Lung (tissue), 12 donors: Measurements from ENCODE around the gene STRN3. TPM values are rescaled to one million over a fixed set of nuclear protein-coding genes. Genes with fewer than 3 reads are reported as not detected.

Source experiments
- ATAC-seq: fragments of 200-7000 bp; cut with Tn5 transposase; one replicate; pipeline ENCODE4 v1.9.1; 2020; ENCODE audit warnings: moderate number of reproducible peaks; ENCODE audit not compliant: insufficient read depth, low FRiP score
- DNase-seq, 3 donors: peaks; one replicate each; pipeline ENCODE4 v3.0.0-alpha.2; 2013 to 2017
- H3K27ac ChIP-seq, 2 donors: one replicate each; pipeline ENCODE4 v1.5.1; 2013; ENCODE audit warnings: mild to moderate bottlenecking in 2 of 2, moderate library complexity in 2 of 2, control low read depth in 1 of 2, inconsistent platforms in 1 of 2, low read depth in 1 of 2, low read length in 1 of 2
- H3K27me3 ChIP-seq, 3 donors: one replicate each; pipeline ENCODE4 v1.5.1; 2013; ENCODE audit warnings: low read length in 2 of 3; ENCODE audit not compliant: control insufficient read depth in 3 of 3, insufficient read depth in 3 of 3
- H3K36me3 ChIP-seq, 4 donors: one replicate each; pipeline ENCODE4 v1.5.1; 2013; ENCODE audit warnings: low read length in 4 of 4, mild to moderate bottlenecking in 1 of 4, moderate library complexity in 1 of 4; ENCODE audit not compliant: control insufficient read depth in 4 of 4, insufficient read depth in 4 of 4
- H3K4me1 ChIP-seq, 5 donors: one replicate each; pipeline ENCODE4 v1.5.1; 2013; ENCODE audit warnings: low read length in 5 of 5, mild to moderate bottlenecking in 2 of 5, moderate library complexity in 1 of 5; ENCODE audit not compliant: control insufficient read depth in 5 of 5, insufficient read depth in 5 of 5
- H3K4me3 ChIP-seq: one replicate; pipeline ENCODE4 v1.5.1; 2013; ENCODE audit warnings: mild to moderate bottlenecking, control low read depth, moderate library complexity
- H3K9ac ChIP-seq, 2 donors: one replicate each; pipeline ENCODE4 v1.5.1; 2013; ENCODE audit warnings: low read length in 2 of 2, control low read depth in 1 of 2; ENCODE audit not compliant: insufficient read depth in 1 of 2
- H3K9me3 ChIP-seq, 4 donors: one replicate each; pipeline ENCODE4 v1.5.1; 2013; ENCODE audit warnings: low read length in 3 of 4, mild to moderate bottlenecking in 1 of 4, moderate library complexity in 1 of 4; ENCODE audit not compliant: control insufficient read depth in 4 of 4, insufficient read depth in 3 of 4
- CTCF ChIP-seq: IDR thresholded peaks from 2 replicates; pipeline ENCODE4 v1.5.1; 2012; ENCODE audit warnings: mild to moderate bottlenecking; ENCODE audit errors: control extremely low read depth, extremely low read depth
- WGBS, 2 donors: extraction: QIAGEN DNeasy Blood & Tissue Kit; methylation state at CpG; one replicate each; pipeline ENCODE4 v1.1.7; 2013; 5-methylcytosine and 5-hydroxymethylcytosine counted together
- polyA plus RNA-seq, 2 donors: library from polyadenylated mRNA; stranded (reverse); fragments of 200-250 nt; gene quantifications; one replicate each; pipeline ENCODE4 v1.2.1, GENCODE V29; 2013
- total RNA-seq, 2 donors: library from RNA; depleted of rRNA in 1 of 2; stranded (reverse); fragments of >200 nt in 1 of 2; gene quantifications; one replicate each; pipeline ENCODE4 v1.2.1, GENCODE V29; 2014 to 2021
- donor health status: control.
- donor health status: control.
- donor health status: Bipolar disorder and iron deficiency.
- donor health status: healthy.
- donor health status: DM: yes; HTN: yes; CAD: no.

STRN3 gene
- total and polyA plus RNA-seq, 4 donors, result 10.6 to 86.8 (median 19.0) TPM

GRCh38 chr14:31027847-31028246 lies 1.7 kb upstream of the STRN3 start:
- H3K27ac ChIP-seq, result no peak overlapping the region
- WGBS, 2 donors, result 93 to 95% methylated on average over 1 of the region's 1 CpG

GRCh38 chr14:31026450-31027235 lies 464 bp upstream of the STRN3 start:
- peak overlapping the region; percentile 92 to 98 for H3K27ac ChIP-seq
- TF ChIP-seq CTCF, result no peak
- H3K9me3 ChIP-seq, result no peaks in the 10 kb centered on the region
- DNase-seq (peak; percentile 97 to 99 (median 98)), ATAC-seq (peak; percentile 97)
- no peaks in the 10 kb centered on the region for H3K27me3 ChIP-seq
- H3K4me1 ChIP-seq, result peaks cover 0 to 23% (median 6%) of the 10 kb centered on the region in 5 donors
- H3K4me3 ChIP-seq, result peak overlapping the region; percentile 24
- H3K9ac ChIP-seq, result peak overlapping the region; percentile 63 to 86
- 0 to 1% methylated on average over 48 of the region's 48 CpGs for WGBS, 2 donors
- H3K36me3 ChIP-seq, result peaks cover 0 to 4% (median 0%) of the 10 kb centered on the region in 4 donors

More at GRCh38 chr14:31027847-31028246, 1.7 kb upstream of the STRN3 start:
- no peak for TF ChIP-seq CTCF
- no peaks in the 10 kb centered on the region for H3K27me3 ChIP-seq
- H3K9me3 ChIP-seq, result no peaks in the 10 kb centered on the region
- H3K4me3 ChIP-seq, result no peak overlapping the region
- DNase-seq (no peak), ATAC-seq (no peak)
- H3K4me1 ChIP-seq, result peaks cover 0 to 23% (median 5%) of the 10 kb centered on the region in 5 donors
- no peak overlapping the region for H3K9ac ChIP-seq
- H3K36me3 ChIP-seq, result no peaks in the 10 kb centered on the region

GRCh38 chr14:31025367-31026076 lies 657 bp downstream of the STRN3 start, which contains the start of gene AP4S1:
AP4S1 (plus strand) TSS chr14:31025649; CDS start chr14:31066197, 40,548 bp downstream.
- ATAC-seq, result no peak
- peaks cover 0 to 23% (median 12%) of the 10 kb centered on the region in 5 donors for H3K4me1 ChIP-seq
- DNase-seq, result peak; percentile 52 to 62 (median 61)
- no peaks in the 10 kb centered on the region for H3K27me3 ChIP-seq
- WGBS, 2 donors, result 1% methylated on average over 51 to 53 of the region's 53 CpGs
- peaks cover 0 to 4% (median 3%) of the 10 kb centered on the region in 4 donors for H3K36me3 ChIP-seq
- peak within 1 kb of the TSS; percentile 75 to 96 for H3K9ac ChIP-seq
- TF ChIP-seq CTCF, result no peak
- H3K9me3 ChIP-seq, result no peaks in the 10 kb centered on the region
- H3K4me3 ChIP-seq, result peak within 1 kb of the TSS; percentile 82
- H3K27ac ChIP-seq, result peak within 1 kb of the TSS; percentile 92 to 99
